CD4-positive, alpha-beta T cell treated with Interleukin-4 for 1 hour (primary cell): ENCODE data around the gene SEMA5A.

ENCODE experiments used
- DNase-seq, 2 donors: peaks; one replicate each; pipeline ENCODE4 v3.0.0-alpha.2; 2020 to 2022

Gene SEMA5A

GRCh38 chr5:9545992-9546851 is at the start of gene SEMA5A:
Gene SEMA5A (minus strand): TSS chr5:9546075. CDS start chr5:9379946, 166,129 bp downstream.
- peak in 1 of 2 donors; percentile 42 for DNase-seq

GRCh38 chr5:9594913-9595312 is 49.0 kb upstream of the SEMA5A start:
- no peak for DNase-seq

GRCh38 chr5:9589049-9589835 is 43.4 kb upstream of the SEMA5A start:
- no peak for DNase-seq

- no peak for DNase-seq
Measured at GRCh38 chr5:9588254-9588653, 42.4 kb upstream of the SEMA5A start.

- DNase-seq = no peak
Measured at GRCh38 chr5:9587135-9587534, 41.3 kb upstream of the SEMA5A start.

- no peak for DNase-seq
Measured at GRCh38 chr5:9582406-9582805, 36.5 kb upstream of the SEMA5A start.

GRCh38 chr5:9573796-9574195 is 27.9 kb upstream of the SEMA5A start:
- no peak for DNase-seq

GRCh38 chr5:9572246-9572645 is 26.4 kb upstream of the SEMA5A start:
- no peak for DNase-seq

- DNase-seq = no peak
Measured at GRCh38 chr5:9570876-9571275, 25.0 kb upstream of the SEMA5A start.

GRCh38 chr5:9567039-9567438 is 21.2 kb upstream of the SEMA5A start:
- DNase-seq = no peak

- DNase-seq = no peak
Measured at GRCh38 chr5:9564752-9565151, 18.9 kb upstream of the SEMA5A start.

- DNase-seq = no peak
Measured at GRCh38 chr5:9562141-9562540, 16.3 kb upstream of the SEMA5A start.

GRCh38 chr5:9559965-9560364 is 14.1 kb upstream of the SEMA5A start:
- DNase-seq = no peak

- no peak for DNase-seq
Measured at GRCh38 chr5:9558319-9558965, 12.6 kb upstream of the SEMA5A start.

GRCh38 chr5:9557696-9558095 is 11.8 kb upstream of the SEMA5A start:
- no peak for DNase-seq

GRCh38 chr5:9555961-9556360 is 10.1 kb upstream of the SEMA5A start:
- DNase-seq = no peak

GRCh38 chr5:9554122-9554521 is 8.2 kb upstream of the SEMA5A start:
- no peak for DNase-seq

- no peak for DNase-seq
Measured at GRCh38 chr5:9553561-9553960, 7.7 kb upstream of the SEMA5A start.

- DNase-seq = no peak
Measured at GRCh38 chr5:9551567-9552537, 6.0 kb upstream of the SEMA5A start.

GRCh38 chr5:9549941-9550340 is 4.1 kb upstream of the SEMA5A start:
- no peak for DNase-seq

GRCh38 chr5:9547122-9547947 is 1.5 kb upstream of the SEMA5A start:
- DNase-seq = no peak
